H9 (cell line): ENCODE results near the gene CEP85L. TPM values are rescaled to one million over a fixed set of nuclear protein-coding genes. Genes with fewer than 3 reads are reported as not detected.

ENCODE experiments used
- DNase-seq: peaks from one replicate; pipeline ENCODE4 v3.0.0-alpha.2; 2017
- H2AFZ ChIP-seq: one replicate; pipeline ENCODE4 v1.6.1; 2013; ENCODE audit warnings: mild to moderate bottlenecking, low read length, control low read depth, moderate library complexity
- H2AK5ac ChIP-seq: 2 replicates; pipeline ENCODE4 v1.6.1; 2013; ENCODE audit warnings: low read length, control low read depth, mixed read lengths; ENCODE audit not compliant: insufficient read length
- H2BK120ac ChIP-seq: one replicate; pipeline ENCODE4 v1.6.1; 2013; ENCODE audit warnings: low read depth, mild to moderate bottlenecking, low read length, control low read depth, inconsistent platforms; ENCODE audit not compliant: poor library complexity, severe bottlenecking
- H2BK12ac ChIP-seq: 2 replicates; pipeline ENCODE4 v1.6.1; 2013; ENCODE audit warnings: low read length, control low read depth, mixed read lengths, low read depth; ENCODE audit not compliant: insufficient read length
- H2BK15ac ChIP-seq: 2 replicates; pipeline ENCODE4 v1.6.1; 2013; ENCODE audit warnings: low read depth, low read length, control low read depth
- H2BK20ac ChIP-seq: one replicate; pipeline ENCODE4 v1.6.1; 2013; ENCODE audit warnings: low read depth, mild to moderate bottlenecking, low read length, control low read depth, inconsistent platforms; ENCODE audit not compliant: poor library complexity, severe bottlenecking
- H2BK5ac ChIP-seq: 2 replicates; pipeline ENCODE4 v1.6.1; 2013; ENCODE audit warnings: low read length, control low read depth, mixed read lengths; ENCODE audit not compliant: insufficient read length
- H3K14ac ChIP-seq: 2 replicates; pipeline ENCODE4 v1.6.1; 2013; ENCODE audit warnings: low read length, control low read depth; ENCODE audit not compliant: insufficient read depth
- H3K18ac ChIP-seq: 2 replicates; pipeline ENCODE4 v1.6.1; 2013; ENCODE audit warnings: low read depth, mild to moderate bottlenecking, mixed read lengths, low read length, control low read depth; ENCODE audit not compliant: insufficient read length
- H3K23ac ChIP-seq: 2 replicates; pipeline ENCODE4 v1.6.1; 2013; ENCODE audit warnings: low read length, control low read depth, mixed read lengths, low read depth; ENCODE audit not compliant: insufficient read length
- H3K23me2 ChIP-seq: 2 replicates; pipeline ENCODE4 v1.6.1; 2013; ENCODE audit warnings: low read depth, mild to moderate bottlenecking, mixed read lengths, low read length, control low read depth; ENCODE audit not compliant: insufficient read length, poor library complexity, severe bottlenecking
- H3K27ac ChIP-seq: 2 replicates; pipeline ENCODE4 v1.5.1; 2013; ENCODE audit warnings: low read length, control low read depth, mixed read lengths, low read depth; ENCODE audit not compliant: insufficient read length
- H3K27me3 ChIP-seq: 2 replicates; pipeline ENCODE4 v1.6.1; 2013; ENCODE audit warnings: low read length, control low read depth, inconsistent platforms; ENCODE audit not compliant: insufficient read depth
- H3K4ac ChIP-seq: 2 replicates; pipeline ENCODE4 v1.6.1; 2013; ENCODE audit warnings: low read depth, mild to moderate bottlenecking, control low read depth, inconsistent platforms, low read length, moderate library complexity
- H3K4me1 ChIP-seq: 2 replicates; pipeline ENCODE4 v1.6.1; 2013; ENCODE audit warnings: low read length, control low read depth, inconsistent platforms; ENCODE audit not compliant: insufficient read depth
- H3K4me2 ChIP-seq: 2 replicates; pipeline ENCODE4 v1.6.1; 2013; ENCODE audit warnings: low read length, control low read depth, mixed read lengths; ENCODE audit not compliant: insufficient read length, insufficient read depth
- H3K56ac ChIP-seq: 2 replicates; pipeline ENCODE4 v1.6.1; 2013; ENCODE audit warnings: low read depth, mild to moderate bottlenecking, mixed read lengths, low read length, control low read depth; ENCODE audit not compliant: insufficient read length
- H3K79me1 ChIP-seq: 2 replicates; pipeline ENCODE4 v1.6.1; 2013; ENCODE audit warnings: low read depth, mild to moderate bottlenecking, moderate library complexity, low read length, control low read depth, inconsistent platforms; ENCODE audit not compliant: insufficient read depth, poor library complexity, severe bottlenecking
- H3K79me2 ChIP-seq: 2 replicates; pipeline ENCODE4 v1.6.1; 2013; ENCODE audit warnings: low read length, control low read depth, inconsistent platforms; ENCODE audit not compliant: insufficient read depth
- H3K9ac ChIP-seq: 2 replicates; pipeline ENCODE4 v1.6.1; 2013; ENCODE audit warnings: low read length, control low read depth, mixed read lengths; ENCODE audit not compliant: insufficient read length; ENCODE audit errors: extremely low read depth
- H3K9me3 ChIP-seq: one replicate; pipeline ENCODE4 v1.6.1; 2013; ENCODE audit warnings: low read depth, low read length, inconsistent platforms; ENCODE audit not compliant: control insufficient read depth
- H3T11ph ChIP-seq: one replicate; pipeline ENCODE4 v1.6.1; 2013; ENCODE audit warnings: mild to moderate bottlenecking, low read length, control low read depth, inconsistent platforms
- H4K20me1 ChIP-seq: one replicate; pipeline ENCODE4 v1.6.1; 2013; ENCODE audit not compliant: control insufficient read depth, insufficient read length, insufficient read depth
- H4K5ac ChIP-seq: 2 replicates; pipeline ENCODE4 v1.6.1; 2013; ENCODE audit warnings: low read depth, mild to moderate bottlenecking, mixed read lengths, low read length, control low read depth; ENCODE audit not compliant: insufficient read length
- H4K8ac ChIP-seq: replicated peaks from 2 replicates; pipeline ENCODE4 v1.6.1; 2013; ENCODE audit warnings: low read length, control low read depth, mixed read lengths, low read depth; ENCODE audit not compliant: insufficient read length
- H4K91ac ChIP-seq: 2 replicates; pipeline ENCODE4 v1.6.1; 2013; ENCODE audit warnings: low read depth, mild to moderate bottlenecking, moderate library complexity, mixed read lengths, low read length, control low read depth; ENCODE audit not compliant: insufficient read length
- H3K27ac Mint-ChIP-seq, 3 experiments: 2 replicates in 2 of 3; 3 replicates in 1 of 3; pipeline ENCODE4 v1.8.0; 2020 to 2021; ENCODE audit warnings: mixed read lengths in 3 of 3, mild to moderate bottlenecking in 1 of 3, moderate library complexity in 1 of 3
- H3K27me3 Mint-ChIP-seq: 2 replicates; pipeline ENCODE4 v1.8.0; 2021; ENCODE audit warnings: low read depth, mild to moderate bottlenecking, moderate library complexity, mixed read lengths
- H3K36me3 Mint-ChIP-seq, 3 experiments: 2 replicates in 2 of 3; 3 replicates in 1 of 3; pipeline ENCODE4 v1.8.0; 2020 to 2021; ENCODE audit warnings: low read depth in 3 of 3, mixed read lengths in 3 of 3; ENCODE audit not compliant: insufficient read depth in 1 of 3
- H3K4me1 Mint-ChIP-seq, 2 experiments: 2 replicates each; pipeline ENCODE4 v1.8.0; 2020; ENCODE audit warnings: mixed read lengths in 2 of 2
- H3K4me3 Mint-ChIP-seq, 2 experiments: 2 replicates in 1 of 2; 3 replicates in 1 of 2; pipeline ENCODE4 v1.8.0; 2020 to 2021; ENCODE audit warnings: mild to moderate bottlenecking in 2 of 2, mixed read lengths in 2 of 2, moderate library complexity in 1 of 2
- H3K9me3 Mint-ChIP-seq, 2 experiments: 2 replicates in 1 of 2; 3 replicates in 1 of 2; pipeline ENCODE4 v1.8.0; 2020; ENCODE audit warnings: mild to moderate bottlenecking in 2 of 2, mixed read lengths in 2 of 2, moderate library complexity in 1 of 2
- WGBS: extraction: QIAGEN DNeasy Blood & Tissue Kit; methylation state at CpG from one replicate; pipeline ENCODE4 v1.1.7; 2013; ENCODE audit warnings: missing lambda C conversion rate, low lambda C conversion rate, mixed read lengths; ENCODE audit not compliant: insufficient read length; ENCODE audit errors: extremely low coverage; 5-methylcytosine and 5-hydroxymethylcytosine counted together
- total RNA-seq: library from RNA; stranded (reverse); gene quantifications from 2 replicates; pipeline ENCODE4 v1.2.1, GENCODE V29; 2021
- TF ChIP-seq, protein P1 (sequence below): fragments of 200-600 bp; sonication (generic); conservative IDR thresholded peaks from 3 replicates; pipeline ENCODE4 v1.8.0; 2021; ENCODE audit warnings: antibody characterized with exemption, mild to moderate bottlenecking

The CEP85L gene
- total RNA-seq, 1 experiment from 2014 or later, result 3.8 TPM

- H3K79me2 ChIP-seq, result no peaks in the 10 kb centered on the region; the same call in 1 of the 2 replicates
- no peaks in the 10 kb centered on the region for H3K4me1 ChIP-seq
- peaks cover 16 to 17% of the 10 kb centered on the region in 2 experiments; a peak in 4 of 5 replicates for H3K9me3 Mint-ChIP-seq
- H2BK120ac ChIP-seq, result no peak overlapping the region
- H3K14ac ChIP-seq, result no peak overlapping the region
- no peak overlapping the region for H3T11ph ChIP-seq
- H3K4me3 Mint-ChIP-seq, result no peak overlapping the region
- H3K23ac ChIP-seq, result no peak overlapping the region
- no peaks in the 10 kb centered on the region for H3K23me2 ChIP-seq
- H3K4me2 ChIP-seq, result no peak overlapping the region
- H3K27ac Mint-ChIP-seq, result no peak overlapping the region
- H4K20me1 ChIP-seq, result no peaks in the 10 kb centered on the region
- no peak overlapping the region for H4K5ac ChIP-seq
- H2AFZ ChIP-seq, result no peak overlapping the region
- no peak overlapping the region for H2BK15ac ChIP-seq
- H3K4me1 Mint-ChIP-seq, result no peaks in the 10 kb centered on the region
- no peak overlapping the region for H3K9ac ChIP-seq
- H2BK5ac ChIP-seq, result no peak overlapping the region
- H2BK20ac ChIP-seq, result no peak overlapping the region
- no peak overlapping the region for H3K27ac ChIP-seq
- no peak overlapping the region for H3K18ac ChIP-seq
- no peak overlapping the region for H3K4ac ChIP-seq
- peaks cover 3% of the 10 kb centered on the region for H3K79me1 ChIP-seq
- H3K27me3 ChIP-seq, result no peaks in the 10 kb centered on the region
- DNase-seq, result no peak
- H3K56ac ChIP-seq, result no peak overlapping the region
- no peak overlapping the region for H4K8ac ChIP-seq
- H3K36me3 Mint-ChIP-seq, result peaks cover 1 to 12% (median 11%) of the 10 kb centered on the region in 3 experiments; a peak in 6 of 7 replicates
- no peaks in the 10 kb centered on the region for H3K9me3 ChIP-seq
- TF ChIP-seq, protein P1, sequence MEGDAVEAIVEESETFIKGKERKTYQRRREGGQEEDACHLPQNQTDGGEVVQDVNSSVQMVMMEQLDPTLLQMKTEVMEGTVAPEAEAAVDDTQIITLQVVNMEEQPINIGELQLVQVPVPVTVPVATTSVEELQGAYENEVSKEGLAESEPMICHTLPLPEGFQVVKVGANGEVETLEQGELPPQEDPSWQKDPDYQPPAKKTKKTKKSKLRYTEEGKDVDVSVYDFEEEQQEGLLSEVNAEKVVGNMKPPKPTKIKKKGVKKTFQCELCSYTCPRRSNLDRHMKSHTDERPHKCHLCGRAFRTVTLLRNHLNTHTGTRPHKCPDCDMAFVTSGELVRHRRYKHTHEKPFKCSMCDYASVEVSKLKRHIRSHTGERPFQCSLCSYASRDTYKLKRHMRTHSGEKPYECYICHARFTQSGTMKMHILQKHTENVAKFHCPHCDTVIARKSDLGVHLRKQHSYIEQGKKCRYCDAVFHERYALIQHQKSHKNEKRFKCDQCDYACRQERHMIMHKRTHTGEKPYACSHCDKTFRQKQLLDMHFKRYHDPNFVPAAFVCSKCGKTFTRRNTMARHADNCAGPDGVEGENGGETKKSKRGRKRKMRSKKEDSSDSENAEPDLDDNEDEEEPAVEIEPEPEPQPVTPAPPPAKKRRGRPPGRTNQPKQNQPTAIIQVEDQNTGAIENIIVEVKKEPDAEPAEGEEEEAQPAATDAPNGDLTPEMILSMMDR, result no peak
- H4K91ac ChIP-seq, result no peak overlapping the region
- no CpG with 5 or more reads among the region's 5 CpGs for WGBS
- H2AK5ac ChIP-seq, result no peak overlapping the region
- H3K27me3 Mint-ChIP-seq, result no peaks in the 10 kb centered on the region
- no peak overlapping the region for H2BK12ac ChIP-seq
Observed at GRCh38 chr6:118606858-118607257, 44.5 kb downstream of the CEP85L start.
